ENCODE results near the gene SP6. TPM values are rescaled to one million over a fixed set of nuclear protein-coding genes. Genes with fewer than 3 reads are reported as not detected.

Gene SP6
- total RNA-seq, 4 donors from 2014 or later = 0.56 to 5.9 (median 0.96) TPM

DNA sequence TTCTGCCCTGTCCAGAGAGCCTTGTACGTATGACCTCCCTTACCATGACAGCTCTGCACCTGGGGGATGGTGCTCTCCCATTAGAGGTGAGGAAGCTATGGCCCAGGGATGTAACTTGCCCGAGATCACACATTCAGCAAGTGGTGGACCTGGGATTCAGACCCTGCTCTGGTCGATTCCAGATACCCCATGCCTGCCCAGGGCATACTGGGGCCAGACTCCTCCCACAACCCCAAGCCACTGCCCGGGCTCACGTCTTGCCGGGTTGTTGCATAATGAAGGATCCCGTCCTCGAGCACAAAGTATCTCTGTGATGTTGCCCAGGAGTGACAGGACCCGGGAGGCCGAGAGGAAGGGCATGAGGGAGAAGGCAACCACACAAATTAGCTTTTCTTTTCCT, 31.5 kb downstream of the SP6 start:
- intact Hi-C loops (cut with DNase I) = no loop called here
- no peak for DNase-seq
- Histone ChIP-seq H3K36me3 (peaks cover 24 to 51% of the 10 kb centered on the region in 2 donors), H3K9me3 (no peaks in the 10 kb centered on the region), H3K27me3 (no peaks in the 10 kb centered on the region), H3K4me1 (peaks cover 7 to 20% of the 10 kb centered on the region in 2 donors), H3K4me3 (replicated peaks in 1 of 3) (no peak overlapping the region), H3K27ac (no peak overlapping the region)
- WGBS, 2 donors = 86 to 89% methylated on average over 9 of the region's 10 CpGs
- no peak for TF ChIP-seq POLR2A (IDR thresholded peaks at IDR 0.05)
- TF ChIP-seq CTCF (IDR thresholded peaks at IDR 0.05) = no peak

- no peak for TF ChIP-seq POLR2A (IDR thresholded peaks at IDR 0.05)
- TF ChIP-seq CTCF (IDR thresholded peaks at IDR 0.05) = no peak
- intact Hi-C loops (cut with DNase I) = no loop called here
Observed at GRCh38 chr17:47818002-47818695, 32.8 kb downstream of the SP6 start.

GRCh38 chr17:47816947-47817346, 34.0 kb downstream of the SP6 start:
- DNase-seq = no peak
- TF ChIP-seq POLR2A (IDR thresholded peaks at IDR 0.05) (no peak), CTCF (IDR thresholded peaks at IDR 0.05) (no peak)
- no peaks in the 10 kb centered on the region for H3K9me3 ChIP-seq
- H3K36me3 ChIP-seq = peaks cover 18 to 45% of the 10 kb centered on the region in 2 donors
- H3K27me3 ChIP-seq = no peaks in the 10 kb centered on the region
- 96 to 97% methylated on average over 10 of the region's 10 CpGs for WGBS, 2 donors
- H3K4me1 ChIP-seq = peaks cover 14 to 16% of the 10 kb centered on the region in 2 donors
- H3K27ac ChIP-seq = no peak overlapping the region
- no peak overlapping the region for H3K4me3 ChIP-seq (replicated peaks in 1 of 3)
- intact Hi-C loops (cut with DNase I) = no loop called here

More at GRCh38 chr17:47818002-47818695, 32.8 kb downstream of the SP6 start:
- Histone ChIP-seq H3K4me1 (peaks cover 7 to 20% of the 10 kb centered on the region in 2 donors), H3K27ac (no peak overlapping the region), H3K36me3 (peaks cover 18 to 46% of the 10 kb centered on the region in 2 donors), H3K4me3 (replicated peaks in 1 of 3) (no peak overlapping the region), H3K9me3 (no peaks in the 10 kb centered on the region), H3K27me3 (no peaks in the 10 kb centered on the region)
- WGBS, 2 donors = 93 to 97% methylated on average over 5 to 7 of the region's 11 CpGs
- DNase-seq = no peak

DNA sequence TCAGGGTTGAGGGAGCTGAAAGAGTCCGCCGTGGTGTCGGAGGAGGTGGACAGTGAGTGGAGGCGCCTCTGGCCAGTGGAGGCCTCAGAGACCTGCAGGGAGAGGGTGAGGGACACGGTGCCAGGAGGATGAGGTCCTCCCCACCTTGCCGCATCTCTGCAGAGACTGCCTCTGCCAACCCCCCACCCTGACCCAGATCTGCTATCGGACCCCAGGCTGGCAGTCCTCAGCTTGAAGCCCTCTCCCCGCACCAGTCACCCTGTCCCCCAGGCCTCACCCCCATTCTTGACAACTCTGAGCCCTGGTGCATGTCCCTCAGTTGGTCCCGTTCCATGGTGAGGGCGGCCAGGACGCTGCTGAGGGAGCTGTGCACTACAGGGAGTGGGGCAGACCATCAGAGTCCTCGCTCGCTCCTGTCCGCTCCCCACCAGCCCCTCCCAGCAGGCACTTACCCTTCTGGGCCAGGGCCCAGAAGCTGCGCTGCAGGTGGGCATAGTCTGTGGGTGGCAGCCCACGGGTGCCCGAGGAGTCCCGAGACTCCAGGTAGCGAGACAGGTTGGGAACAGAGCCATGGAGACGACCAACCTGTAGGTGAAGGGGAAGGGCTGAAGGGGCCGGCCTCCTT, 34.7 kb downstream of the SP6 start:
- Histone ChIP-seq H3K4me3 (replicated peaks in 1 of 3) (no peak overlapping the region), H3K36me3 (peaks cover 18 to 45% of the 10 kb centered on the region in 2 donors), H3K4me1 (peaks cover 16 to 19% of the 10 kb centered on the region in 2 donors), H3K27me3 (no peaks in the 10 kb centered on the region), H3K9me3 (no peaks in the 10 kb centered on the region), H3K27ac (no peak overlapping the region)
- WGBS, 2 donors = 93 to 95% methylated on average over 16 to 21 of the region's 21 CpGs
- intact Hi-C loops (cut with DNase I) = no loop called here
- DNase-seq = no peak
- TF ChIP-seq POLR2A (IDR thresholded peaks at IDR 0.05) (no peak), CTCF (IDR thresholded peaks at IDR 0.05) (no peak)

Data from thyroid gland (tissue), 4 donors.